Ecto neural progenitor cell (in vitro differentiated cells): Measurements from ENCODE around the gene TMEM176B.
"Not testable (repeated sequence)": the region's sequence is repeated elsewhere in the genome, so short reads cannot be mapped to it uniquely, and the experiment has no call there.

Experiments
- DNase-seq: peaks from one replicate; pipeline ENCODE4 v3.0.0-alpha.2; 2018; ENCODE audit warnings: low spot score

The TMEM176B gene

GRCh38 chr7:150790416-150791075 lies 9.6 kb downstream of the TMEM176B start:
- DNase-seq, result no peak

GRCh38 chr7:150788474-150789269 lies 11.5 kb downstream of the TMEM176B start:
- no peak for DNase-seq

GRCh38 chr7:150787321-150788281 lies 12.6 kb downstream of the TMEM176B start:
- no peak for DNase-seq

- no peak for DNase-seq
Measured at GRCh38 chr7:150784954-150785353, 15.2 kb downstream of the TMEM176B start.

- no peak for DNase-seq
Measured at GRCh38 chr7:150784120-150784736, 15.9 kb downstream of the TMEM176B start.

GRCh38 chr7:150781961-150782360 lies 18.2 kb downstream of the TMEM176B start:
- DNase-seq, result no peak

GRCh38 chr7:150781103-150781502 lies 19.1 kb downstream of the TMEM176B start:
- DNase-seq, result no peak

- DNase-seq, result no peak
Measured at GRCh38 chr7:150780292-150780691, 19.9 kb downstream of the TMEM176B start.

GRCh38 chr7:150778738-150779301 lies 21.3 kb downstream of the TMEM176B start:
- DNase-seq, result peak; percentile 83

- DNase-seq, result no peak
Measured at GRCh38 chr7:150778014-150778737, 22.0 kb downstream of the TMEM176B start.

GRCh38 chr7:150774131-150774530 lies 26.0 kb downstream of the TMEM176B start:
- not testable (repeated sequence) for DNase-seq

- no peak for DNase-seq
Measured at GRCh38 chr7:150769768-150770167, 30.4 kb downstream of the TMEM176B start.

GRCh38 chr7:150766334-150766709 lies 33.8 kb downstream of the TMEM176B start:
- no peak for DNase-seq

GRCh38 chr7:150759479-150759878 lies 40.7 kb downstream of the TMEM176B start:
- no peak for DNase-seq

- DNase-seq, result no peak
Measured at GRCh38 chr7:150756858-150757257, 43.3 kb downstream of the TMEM176B start.

GRCh38 chr7:150756166-150756565 lies 44.0 kb downstream of the TMEM176B start:
- DNase-seq, result no peak

- no peak for DNase-seq
Measured at GRCh38 chr7:150755473-150756099, 44.6 kb downstream of the TMEM176B start.

GRCh38 chr7:150754951-150755350 lies 45.2 kb downstream of the TMEM176B start:
- no peak for DNase-seq

GRCh38 chr7:150753826-150754603 lies 46.1 kb downstream of the TMEM176B start:
- DNase-seq, result no peak

GRCh38 chr7:150753239-150753638 lies 46.9 kb downstream of the TMEM176B start:
- DNase-seq, result no peak
